CD14-positive monocyte (primary cell): Measurements from ENCODE around the gene USP48. TPM values are rescaled to one million over a fixed set of nuclear protein-coding genes. Genes with fewer than 3 reads are reported as not detected.

Experiments used
- DNase-seq, 3 donors: peaks; one replicate each; pipeline ENCODE4 v3.0.0-alpha.2; 2011 to 2022
- H2AFZ ChIP-seq: 2 replicates; pipeline ENCODE4 v1.6.0; 2012; ENCODE audit warnings: mild to moderate bottlenecking, low read depth, low read length, inconsistent platforms; ENCODE audit not compliant: insufficient read depth, poor library complexity, severe bottlenecking
- H3K27ac ChIP-seq, 2 donors: 1 replicate in 1 of 2; 2 replicates in 1 of 2; pipeline ENCODE4 v1.5.1; 2012 to 2013; ENCODE audit warnings: low read length in 2 of 2, control low read depth in 1 of 2, inconsistent platforms in 1 of 2, low read depth in 1 of 2, mild to moderate bottlenecking in 1 of 2
- H3K27me3 ChIP-seq, 2 donors: one replicate each; pipeline versions ENCODE4 v1.6.0 to v1.6.1; 2011 to 2013; ENCODE audit warnings: low read length in 2 of 2; ENCODE audit not compliant: control insufficient read depth in 2 of 2, insufficient read depth in 2 of 2
- H3K36me3 ChIP-seq, 2 donors: replicated peaks in 1 of 2; 1 replicate in 1 of 2; 2 replicates in 1 of 2; pipeline versions ENCODE4 v1.5.1 to v1.6.1; 2012 to 2013; ENCODE audit warnings: low read length in 2 of 2, control low read depth in 1 of 2, inconsistent platforms in 1 of 2, mild to moderate bottlenecking in 1 of 2; ENCODE audit not compliant: insufficient read depth in 2 of 2, control insufficient read depth in 1 of 2
- H3K4me1 ChIP-seq, 2 donors: 1 replicate in 1 of 2; 2 replicates in 1 of 2; pipeline versions ENCODE4 v1.5.1 to v1.6.1; 2012 to 2013; ENCODE audit warnings: low read length in 2 of 2, control low read depth in 1 of 2, inconsistent platforms in 1 of 2, mild to moderate bottlenecking in 1 of 2, moderate library complexity in 1 of 2; ENCODE audit not compliant: insufficient read depth in 2 of 2, control insufficient read depth in 1 of 2
- H3K4me2 ChIP-seq: replicated peaks from 2 replicates; pipeline ENCODE3; 2012; ENCODE audit warnings: low read length, moderate library complexity, mild to moderate bottlenecking; ENCODE audit not compliant: poor library complexity, severe bottlenecking; ENCODE audit errors: extremely low read depth
- H3K4me3 ChIP-seq, 3 experiments: fragments of 200-600 bp in 1 of 3; sonication (generic) in 1 of 3; replicated peaks in 1 of 3; 1 replicate in 2 of 3; 2 replicates in 1 of 3; pipeline ENCODE4 v1.5.1; 2011 to 2013; ENCODE audit warnings: low read length in 3 of 3, mild to moderate bottlenecking in 3 of 3, control low read depth in 2 of 3, low read depth in 2 of 3, inconsistent platforms in 1 of 3, moderate library complexity in 1 of 3
- H3K79me2 ChIP-seq: 2 replicates; pipeline ENCODE4 v1.6.0; 2012; ENCODE audit warnings: mild to moderate bottlenecking, control low read depth, inconsistent platforms, low read length, moderate library complexity; ENCODE audit not compliant: insufficient read depth
- H3K9ac ChIP-seq: 2 replicates; pipeline ENCODE4 v1.6.0; 2017; ENCODE audit warnings: low read length, mild to moderate bottlenecking; ENCODE audit not compliant: insufficient read depth, poor library complexity, severe bottlenecking
- H3K9me3 ChIP-seq, 2 donors: replicated peaks in 1 of 2; 1 replicate in 1 of 2; 2 replicates in 1 of 2; pipeline versions ENCODE4 v1.5.1 to v1.6.1; 2012 to 2013; ENCODE audit warnings: low read length in 2 of 2, control low read depth in 1 of 2; ENCODE audit not compliant: control insufficient read depth in 1 of 2, insufficient read depth in 1 of 2
- H4K20me1 ChIP-seq: 2 replicates; pipeline ENCODE4 v1.6.0; 2012; ENCODE audit warnings: mild to moderate bottlenecking, low read length, control low read depth, moderate library complexity; ENCODE audit not compliant: insufficient read depth
- H3K27ac Mint-ChIP-seq, 7 donors: one replicate each; pipeline ENCODE4 v1.8.0; 2020; ENCODE audit warnings: mild to moderate bottlenecking in 7 of 7, mixed read lengths in 7 of 7, moderate library complexity in 6 of 7, inconsistent platforms in 2 of 7
- H3K27me3 Mint-ChIP-seq, 3 donors: one replicate each; pipeline ENCODE4 v1.8.0; 2021 to 2022; ENCODE audit warnings: low read depth in 3 of 3, mild to moderate bottlenecking in 3 of 3, mixed read lengths in 3 of 3, moderate library complexity in 3 of 3, inconsistent platforms in 1 of 3
- H3K36me3 Mint-ChIP-seq, 2 donors: one replicate each; pipeline ENCODE4 v1.8.0; 2020; ENCODE audit warnings: mixed read lengths in 2 of 2, inconsistent platforms in 1 of 2, mild to moderate bottlenecking in 1 of 2
- H3K4me1 Mint-ChIP-seq: one replicate; pipeline ENCODE4 v1.8.0; 2020; ENCODE audit warnings: mild to moderate bottlenecking, mixed read lengths
- H3K4me3 Mint-ChIP-seq, 2 donors: one replicate each; pipeline ENCODE4 v1.8.0; 2020; ENCODE audit warnings: mild to moderate bottlenecking in 2 of 2, mixed read lengths in 2 of 2, moderate library complexity in 1 of 2
- H3K9me3 Mint-ChIP-seq, 7 donors: one replicate each; pipeline ENCODE4 v1.8.0; 2020 to 2022; ENCODE audit warnings: mixed read lengths in 7 of 7, mild to moderate bottlenecking in 6 of 7, moderate library complexity in 6 of 7, inconsistent platforms in 2 of 7
- CTCF ChIP-seq: fragments of 200-600 bp; IDR thresholded peaks from one replicate; pipeline ENCODE4 v1.8.0; 2022; ENCODE audit warnings: antibody characterized with exemption, mild to moderate bottlenecking
- WGBS: methylation state at CpG from one replicate; pipeline ENCODE4 v1.1.5; 2013; ENCODE audit warnings: missing lambda C conversion rate; ENCODE audit not compliant: insufficient coverage; 5-methylcytosine and 5-hydroxymethylcytosine counted together
- intact Hi-C, 2 donors: fragments of 100-400 bp; cut with micrococcal nuclease; formaldehyde crosslinking; loops; one replicate each; pipeline versions ENCODE4 v1.15.0 to v1.15.1; 2023
- polyA plus RNA-seq, 3 donors: library from polyadenylated mRNA; depleted of rRNA in 1 of 3; unstranded in 2 of 3; stranded (reverse) in 1 of 3; fragments of 300-500 nt in 2 of 3; fragments of >200 nt in 1 of 3; fragmentation: Illumina TruSeq in 2 of 3; gene quantifications; 1 replicate in 2 of 3; 2 replicates in 1 of 3; pipeline ENCODE4 v1.2.3, GENCODE V29; 2012 to 2021

The USP48 gene
- polyA plus RNA-seq, 3 donors = 26.5 to 40.2 (median 34.3) TPM

- H3K27me3 Mint-ChIP-seq = peaks cover 0 to 7% (median 0%) of the 10 kb centered on the region in 3 donors
- H2AFZ ChIP-seq = peak overlapping the region; percentile 77
- peak overlapping the region in 1 of 3 experiments; percentile 58 for H3K4me3 ChIP-seq
- WGBS = 70% methylated on average over 9 of the region's 22 CpGs
- no peaks in the 10 kb centered on the region for H4K20me1 ChIP-seq
- no peaks in the 10 kb centered on the region for H3K36me3 Mint-ChIP-seq
- H3K4me1 Mint-ChIP-seq = peaks cover 9% of the 10 kb centered on the region
- intact Hi-C loops = no loop called here
- H3K79me2 ChIP-seq = no peaks in the 10 kb centered on the region
- H3K27ac Mint-ChIP-seq = peak overlapping the region in 1 of 7 donors; percentile 54
- no peaks in the 10 kb centered on the region for H3K36me3 ChIP-seq
- no peak for DNase-seq
- peak overlapping the region; percentile 40 for H3K9ac ChIP-seq
- no peaks in the 10 kb centered on the region for H3K27me3 ChIP-seq
- peaks cover 0 to 1% (median 0%) of the 10 kb centered on the region in 7 donors for H3K9me3 Mint-ChIP-seq
- no peaks in the 10 kb centered on the region for H3K9me3 ChIP-seq
- H3K4me2 ChIP-seq = peak overlapping the region; percentile 64
- H3K4me1 ChIP-seq = peaks cover 11 to 12% of the 10 kb centered on the region in 2 donors
- H3K27ac ChIP-seq = no peak overlapping the region
- peak overlapping the region; percentile 65 to 87 for H3K4me3 Mint-ChIP-seq
- TF ChIP-seq CTCF = no peak
Measured at GRCh38 chr1:21823980-21824702, 41.2 kb upstream of the USP48 start.

- Histone ChIP-seq H3K9ac (peak overlapping the region; percentile 40), H3K27ac (no peak overlapping the region), H3K4me1 (peaks cover 13 to 14% of the 10 kb centered on the region in 2 donors), H3K4me2 (peak overlapping the region; percentile 64), H3K79me2 (no peaks in the 10 kb centered on the region), H3K9me3 (no peaks in the 10 kb centered on the region), H3K36me3 (no peaks in the 10 kb centered on the region), H2AFZ (peak overlapping the region; percentile 77), H3K4me3 (peak overlapping the region in 1 of 3 experiments; percentile 58), H3K27me3 (no peaks in the 10 kb centered on the region), H4K20me1 (no peaks in the 10 kb centered on the region)
- Mint-ChIP-seq H3K27ac (peak overlapping the region in 3 of 7 donors; percentile 54 to 61 (median 58)), H3K9me3 (peaks cover 0 to 1% (median 0%) of the 10 kb centered on the region in 7 donors), H3K4me3 (peak overlapping the region; percentile 65 to 87), H3K36me3 (no peaks in the 10 kb centered on the region), H3K27me3 (peaks cover 2 to 7% (median 2%) of the 10 kb centered on the region in 3 donors), H3K4me1 (peaks cover 11% of the 10 kb centered on the region)
- WGBS = 48% methylated on average over 40 of the region's 44 CpGs
- intact Hi-C loops = no loop called here
- TF ChIP-seq CTCF = no peak
- DNase-seq = peak; percentile 30 to 40 (median 34)
Measured at GRCh38 chr1:21823206-21823979, 40.4 kb upstream of the USP48 start.
